IMR-90 (cell line): ENCODE results near the gene ZNF554.

Source experiments
- BHLHE40 ChIP-seq: fragments of 150-350 bp; IDR thresholded peaks from 2 replicates; pipeline ENCODE4 v1.6.1; 2016; ENCODE audit warnings: mild to moderate bottlenecking, low read depth, low read length
- MAZ ChIP-seq: IDR thresholded peaks from 2 replicates; pipeline ENCODE4 v1.6.1; 2012; ENCODE audit warnings: low read depth, mild to moderate bottlenecking, low read length, improper control_type of control experiment, moderate library complexity, borderline replicate concordance
- POLR2A ChIP-seq: IDR thresholded peaks from 2 replicates; pipeline ENCODE4 v1.6.1; 2012; ENCODE audit warnings: mild to moderate bottlenecking, low read depth, low read length
- RAD21 ChIP-seq: IDR thresholded peaks from 2 replicates; pipeline ENCODE4 v1.6.1; 2012; ENCODE audit warnings: low read length, improper control_type of control experiment
- TF ChIP-seq, protein P1 (sequence below): conservative IDR thresholded peaks from 2 replicates; pipeline ENCODE4 v1.5.1; 2012; ENCODE audit warnings: mild to moderate bottlenecking, low read depth, low read length, improper control_type of control experiment

DNA sequence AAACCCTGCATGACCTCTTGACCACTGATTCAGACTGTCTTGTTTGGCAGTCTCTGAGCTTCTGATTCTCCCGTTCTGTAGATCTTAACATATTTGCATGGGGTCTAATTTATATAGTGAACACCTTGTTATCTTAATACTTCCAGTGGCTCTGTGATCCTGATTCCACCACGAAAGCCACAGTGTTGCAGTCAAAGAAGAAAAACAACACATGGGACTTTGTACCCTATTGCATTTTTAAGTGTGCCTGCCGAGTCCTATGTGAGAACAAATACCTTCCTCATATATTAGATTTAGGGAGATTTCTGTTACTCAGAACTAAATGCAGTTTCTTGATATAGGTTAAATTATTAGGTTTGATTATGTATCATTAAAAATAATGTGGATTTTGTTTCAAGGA, 35.2 kb downstream of the ZNF554 start:
- TF ChIP-seq, protein P1, sequence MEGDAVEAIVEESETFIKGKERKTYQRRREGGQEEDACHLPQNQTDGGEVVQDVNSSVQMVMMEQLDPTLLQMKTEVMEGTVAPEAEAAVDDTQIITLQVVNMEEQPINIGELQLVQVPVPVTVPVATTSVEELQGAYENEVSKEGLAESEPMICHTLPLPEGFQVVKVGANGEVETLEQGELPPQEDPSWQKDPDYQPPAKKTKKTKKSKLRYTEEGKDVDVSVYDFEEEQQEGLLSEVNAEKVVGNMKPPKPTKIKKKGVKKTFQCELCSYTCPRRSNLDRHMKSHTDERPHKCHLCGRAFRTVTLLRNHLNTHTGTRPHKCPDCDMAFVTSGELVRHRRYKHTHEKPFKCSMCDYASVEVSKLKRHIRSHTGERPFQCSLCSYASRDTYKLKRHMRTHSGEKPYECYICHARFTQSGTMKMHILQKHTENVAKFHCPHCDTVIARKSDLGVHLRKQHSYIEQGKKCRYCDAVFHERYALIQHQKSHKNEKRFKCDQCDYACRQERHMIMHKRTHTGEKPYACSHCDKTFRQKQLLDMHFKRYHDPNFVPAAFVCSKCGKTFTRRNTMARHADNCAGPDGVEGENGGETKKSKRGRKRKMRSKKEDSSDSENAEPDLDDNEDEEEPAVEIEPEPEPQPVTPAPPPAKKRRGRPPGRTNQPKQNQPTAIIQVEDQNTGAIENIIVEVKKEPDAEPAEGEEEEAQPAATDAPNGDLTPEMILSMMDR, result no peak
- TF ChIP-seq RAD21 (no peak), BHLHE40 (no peak), MAZ (no peak), POLR2A (no peak)
